SIG-M5 treated with dmso at 0.1 percent for 504 hours (cell line): ENCODE measurements around the gene PROP1.
"Not testable (repeated sequence)": the region's sequence is repeated elsewhere in the genome, so short reads cannot be mapped to it uniquely, and the experiment has no call there.

Source experiments
- DNase-seq: peaks from one replicate; lab custom pipeline; 2025; ENCODE audit not compliant: unreplicated experiment; lab: John Stamatoyannopoulos, UW

Gene PROP1

DNA sequence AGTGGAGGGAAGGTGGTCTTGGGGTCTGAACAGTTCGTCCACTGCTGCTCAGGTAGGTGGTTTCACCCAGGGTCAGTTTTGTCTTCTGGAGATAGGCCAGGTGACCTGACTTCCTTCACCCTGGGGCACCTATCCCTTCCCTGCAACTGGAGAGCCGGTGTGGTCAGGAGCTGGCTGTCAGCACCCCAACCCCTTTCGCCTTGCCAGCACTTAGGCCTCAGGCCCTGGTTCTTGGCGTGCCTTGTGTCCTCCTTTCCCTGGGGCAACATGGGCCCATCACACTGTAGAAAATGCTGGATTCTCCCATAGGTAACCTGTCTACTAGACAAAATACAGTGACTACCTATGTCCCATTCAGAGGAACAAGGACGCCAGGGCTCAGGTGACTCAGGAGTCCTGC is 13.1 kb downstream of the PROP1 start:
- no peak for DNase-seq

DNA sequence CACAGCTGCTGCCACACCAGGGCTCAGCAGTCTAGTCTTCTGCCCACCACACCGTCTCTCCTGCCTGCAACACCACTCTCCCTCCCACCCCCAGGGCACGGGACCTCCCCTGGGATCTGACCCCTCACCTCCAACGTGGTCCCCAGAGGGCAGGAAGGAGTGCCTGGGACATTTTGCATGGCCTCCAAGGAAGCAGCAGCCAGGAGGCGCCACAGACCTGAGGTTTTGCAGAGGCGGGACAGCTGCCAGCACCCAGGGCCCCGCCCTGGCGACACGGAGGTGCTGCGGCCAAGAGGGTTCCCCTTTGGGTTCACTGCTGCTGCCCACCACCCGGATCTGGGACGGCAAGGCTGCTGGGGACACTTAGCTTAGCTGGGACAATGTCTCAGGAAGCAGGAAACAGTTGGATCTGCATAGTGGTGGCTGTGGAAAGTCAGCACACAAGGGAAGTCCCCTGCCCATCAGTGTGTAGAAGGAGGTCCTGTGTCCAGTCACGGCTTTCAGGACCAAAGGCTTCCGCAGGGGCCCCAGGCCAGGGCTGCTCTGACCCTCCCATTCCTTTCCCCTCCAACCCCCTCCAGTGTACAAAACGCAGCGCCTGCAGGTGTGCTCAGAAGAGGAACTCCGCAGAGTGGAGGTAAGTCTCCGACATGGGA is 13.8 kb downstream of the PROP1 start:
- DNase-seq = peak; percentile 27

DNA sequence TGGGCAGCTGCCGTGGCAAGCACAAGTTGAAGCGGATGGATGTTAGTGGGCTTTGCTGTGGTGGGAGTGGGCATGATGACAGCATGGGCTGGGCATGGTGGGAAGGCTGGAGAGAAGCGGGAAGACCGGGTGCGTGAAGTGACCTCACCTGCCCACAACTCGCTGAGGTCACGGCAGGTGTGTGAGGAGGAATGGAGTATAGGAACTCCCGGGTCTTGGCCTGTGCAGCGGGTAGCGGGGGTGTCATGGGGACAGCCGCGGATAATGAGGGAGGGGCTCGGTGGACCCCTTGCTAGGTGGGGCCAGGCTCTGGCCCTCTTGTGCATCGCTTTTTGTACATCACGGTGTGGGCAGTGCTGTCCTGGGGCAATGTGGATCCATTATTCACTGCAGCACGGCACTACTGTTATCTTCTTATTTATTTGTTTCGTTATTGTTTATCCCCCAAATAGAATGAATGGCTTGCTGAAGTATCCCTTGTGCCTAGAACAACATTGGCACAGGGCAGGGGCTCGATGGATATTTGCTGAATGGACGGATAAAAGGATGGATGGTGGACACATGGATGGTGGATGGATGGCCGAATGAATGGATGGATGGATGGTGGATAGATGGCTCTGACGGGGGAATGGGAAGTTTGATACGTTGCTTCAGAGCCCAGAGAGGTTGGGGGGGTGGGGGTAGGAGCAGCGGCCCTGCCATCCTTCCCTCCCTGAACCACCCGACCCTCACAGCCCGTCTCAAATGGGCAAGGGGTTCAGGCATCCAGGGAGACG is 14.6 kb downstream of the PROP1 start:
- no peak for DNase-seq

DNA sequence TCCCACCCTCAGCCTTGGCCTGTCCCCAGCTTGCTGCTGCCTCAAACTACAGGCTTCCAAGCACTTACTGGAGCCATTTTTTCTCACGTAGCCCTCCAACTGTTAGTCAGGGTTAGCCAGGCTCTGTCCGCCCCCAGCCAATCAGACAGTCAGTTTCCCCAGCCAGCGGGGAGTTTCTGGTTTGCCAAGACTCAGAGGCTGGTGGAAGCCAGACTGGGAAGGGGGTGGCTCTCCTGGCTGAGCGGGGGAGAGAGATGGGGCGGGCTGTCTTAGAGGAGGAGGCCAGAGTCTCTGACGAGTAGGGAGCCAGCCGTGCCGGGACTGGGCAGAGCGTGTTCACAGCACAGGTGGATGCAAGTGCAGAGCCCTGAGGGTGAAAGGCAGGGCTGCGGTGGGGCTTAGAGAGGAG is 15.3 kb downstream of the PROP1 start:
- DNase-seq = no peak

DNA sequence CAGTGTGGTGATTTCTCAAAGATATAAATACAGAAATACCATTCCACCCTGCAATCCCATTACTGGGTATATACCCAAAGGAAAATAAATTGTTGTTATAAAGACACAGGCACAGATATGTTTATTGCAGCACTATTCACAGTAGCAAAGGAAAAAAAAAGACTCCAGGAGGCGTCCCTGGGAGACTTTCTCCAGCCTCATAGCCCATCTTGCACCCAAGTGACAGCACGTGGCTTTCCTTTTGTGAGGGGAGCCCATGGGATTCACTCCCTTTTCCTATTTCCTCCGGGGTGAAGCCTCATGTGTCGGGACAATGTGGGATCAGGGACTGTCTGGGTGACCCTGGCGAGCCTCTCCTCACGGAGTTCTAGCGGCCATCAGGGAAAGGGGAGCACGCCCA is 18.4 kb downstream of the PROP1 start:
- not testable (repeated sequence) for DNase-seq

DNA sequence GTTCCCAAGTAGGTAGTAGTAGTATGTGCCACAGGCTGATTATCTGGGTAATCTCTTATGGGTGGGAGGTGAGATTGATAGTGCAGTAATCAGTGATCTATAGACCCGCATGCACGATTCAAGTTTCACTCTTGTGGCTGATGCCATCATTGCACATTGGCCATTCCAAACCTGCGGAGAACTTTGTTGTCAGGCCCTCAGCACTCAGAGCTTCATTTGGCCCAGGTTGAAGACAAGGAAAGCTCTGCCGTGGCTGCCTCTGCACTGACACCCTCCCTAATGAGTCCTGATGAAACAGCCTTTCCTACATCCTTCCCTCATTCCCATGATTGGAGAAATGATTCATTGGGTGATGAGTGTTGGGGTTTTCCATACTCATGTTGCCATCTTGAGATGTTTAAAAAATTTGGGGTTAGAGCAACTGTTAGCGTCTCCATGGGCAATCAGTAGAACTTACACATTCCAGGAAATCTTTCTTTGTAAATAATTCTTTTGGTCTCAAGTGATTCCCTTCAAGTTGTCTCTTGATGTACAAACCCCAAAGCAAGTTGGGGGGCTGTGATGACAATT is 22.9 kb downstream of the PROP1 start:
- no peak for DNase-seq

DNA sequence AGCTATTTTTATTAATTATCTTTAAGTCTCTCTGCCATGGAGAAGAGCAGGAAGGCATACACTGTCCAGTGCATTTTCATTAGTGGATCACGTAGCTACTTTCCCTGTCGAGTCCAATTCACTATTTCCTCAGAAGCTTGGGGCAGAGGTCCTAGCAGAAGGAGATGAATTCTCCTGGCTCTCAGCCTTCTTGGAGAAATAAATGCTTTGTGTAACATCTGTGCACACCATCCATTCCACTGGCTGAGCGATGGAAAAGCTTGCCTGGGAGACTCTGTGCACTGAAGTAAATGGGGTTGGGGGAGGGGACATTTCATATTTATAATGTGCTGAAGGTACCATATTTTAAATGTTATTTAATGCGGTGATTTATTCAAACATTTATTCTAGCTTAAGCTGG is 23.4 kb downstream of the PROP1 start:
- no peak for DNase-seq

DNA sequence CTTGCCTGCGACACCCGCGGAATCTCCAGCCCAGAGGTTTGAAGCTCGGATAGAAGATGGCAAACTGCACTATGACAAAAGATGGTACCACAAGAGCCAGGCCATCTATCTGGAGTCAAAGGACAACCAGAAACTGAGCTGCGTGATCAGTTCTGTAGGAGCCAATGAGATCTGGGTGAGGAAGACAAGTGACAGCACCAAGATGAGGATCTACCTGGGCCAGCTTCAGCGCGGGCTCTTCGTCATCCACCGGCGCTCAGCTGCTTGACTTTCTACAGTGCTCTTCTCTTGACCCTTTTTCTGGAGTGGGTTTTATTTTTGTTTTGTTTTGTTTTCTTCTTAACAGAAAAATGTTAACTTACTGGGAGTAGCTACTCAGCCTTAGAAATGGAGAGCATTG is 24.0 kb downstream of the PROP1 start:
- not testable (repeated sequence) for DNase-seq

DNA sequence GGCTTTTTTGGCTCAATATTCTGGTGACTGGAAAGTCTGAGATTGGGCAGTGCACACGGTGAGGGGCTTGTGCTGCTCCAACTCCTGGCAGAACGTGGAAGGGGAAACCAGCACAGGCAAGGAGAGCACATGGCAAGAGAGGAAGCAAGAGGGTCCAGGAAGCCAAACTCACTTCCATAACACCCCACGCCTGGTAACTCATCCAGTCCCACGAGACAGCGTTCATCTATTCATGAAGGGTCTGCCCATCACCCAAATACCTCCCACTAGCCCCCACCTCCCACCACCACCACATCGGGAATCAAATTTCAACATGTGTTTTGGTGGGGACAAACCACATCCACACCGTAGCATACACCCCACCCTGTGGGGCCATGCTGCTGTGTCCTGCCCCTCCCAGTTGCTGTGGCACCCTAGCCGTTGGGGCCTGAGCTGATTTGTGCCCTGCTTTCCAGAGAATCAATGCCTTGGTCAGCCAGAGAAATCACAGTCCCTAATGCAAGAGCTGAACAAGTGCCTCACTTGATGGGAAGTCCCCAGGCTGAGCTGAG is 27.3 kb downstream of the PROP1 start:
- no peak for DNase-seq

DNA sequence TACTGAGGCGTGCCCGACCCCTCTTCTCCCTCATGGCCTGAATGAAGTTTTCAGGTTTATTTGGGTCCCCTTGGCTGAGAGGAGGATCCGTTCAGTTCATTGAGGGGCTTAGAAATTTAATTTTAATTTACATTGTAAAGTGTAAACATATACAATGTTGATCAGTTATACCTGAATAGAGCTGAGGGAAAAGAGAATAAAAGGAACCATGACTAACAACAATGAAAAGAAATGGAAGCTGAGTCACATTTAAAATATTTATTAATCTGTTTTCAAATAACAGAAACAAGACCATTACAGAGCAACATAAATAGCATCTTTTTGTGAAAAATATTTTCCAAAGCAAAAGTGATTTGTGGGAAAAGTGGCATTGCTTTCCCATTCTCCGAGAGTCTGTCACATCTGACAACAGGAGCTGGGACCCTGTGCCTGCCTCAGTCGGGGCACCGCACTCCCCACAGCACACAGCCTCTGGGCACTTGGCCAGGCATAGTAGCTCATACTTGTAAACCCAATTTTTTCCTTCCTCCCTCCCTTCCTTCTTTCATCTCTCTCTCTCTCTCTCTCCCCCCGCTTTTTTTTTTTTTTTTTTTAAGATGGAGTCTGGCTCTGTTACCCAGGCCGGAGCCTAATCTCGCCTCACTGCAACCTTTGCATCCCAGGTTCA is 28.7 kb downstream of the PROP1 start:
- no peak for DNase-seq

DNA sequence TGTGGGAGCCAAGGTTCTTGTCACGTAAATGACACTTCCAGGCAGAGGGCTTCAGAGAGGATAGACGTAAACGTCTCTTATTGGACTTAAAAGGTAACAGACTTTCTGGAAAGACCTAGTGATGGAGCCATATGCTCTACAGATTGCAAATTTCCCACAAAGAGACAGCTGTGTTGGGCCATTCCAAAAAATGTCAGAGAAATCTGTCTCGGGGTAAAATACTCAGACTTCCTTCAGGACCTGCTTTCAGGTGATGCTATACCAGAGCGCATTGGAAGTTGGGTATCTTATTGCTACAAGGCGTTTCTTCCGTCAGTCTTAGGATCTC is 29.2 kb downstream of the PROP1 start:
- no peak for DNase-seq

DNA sequence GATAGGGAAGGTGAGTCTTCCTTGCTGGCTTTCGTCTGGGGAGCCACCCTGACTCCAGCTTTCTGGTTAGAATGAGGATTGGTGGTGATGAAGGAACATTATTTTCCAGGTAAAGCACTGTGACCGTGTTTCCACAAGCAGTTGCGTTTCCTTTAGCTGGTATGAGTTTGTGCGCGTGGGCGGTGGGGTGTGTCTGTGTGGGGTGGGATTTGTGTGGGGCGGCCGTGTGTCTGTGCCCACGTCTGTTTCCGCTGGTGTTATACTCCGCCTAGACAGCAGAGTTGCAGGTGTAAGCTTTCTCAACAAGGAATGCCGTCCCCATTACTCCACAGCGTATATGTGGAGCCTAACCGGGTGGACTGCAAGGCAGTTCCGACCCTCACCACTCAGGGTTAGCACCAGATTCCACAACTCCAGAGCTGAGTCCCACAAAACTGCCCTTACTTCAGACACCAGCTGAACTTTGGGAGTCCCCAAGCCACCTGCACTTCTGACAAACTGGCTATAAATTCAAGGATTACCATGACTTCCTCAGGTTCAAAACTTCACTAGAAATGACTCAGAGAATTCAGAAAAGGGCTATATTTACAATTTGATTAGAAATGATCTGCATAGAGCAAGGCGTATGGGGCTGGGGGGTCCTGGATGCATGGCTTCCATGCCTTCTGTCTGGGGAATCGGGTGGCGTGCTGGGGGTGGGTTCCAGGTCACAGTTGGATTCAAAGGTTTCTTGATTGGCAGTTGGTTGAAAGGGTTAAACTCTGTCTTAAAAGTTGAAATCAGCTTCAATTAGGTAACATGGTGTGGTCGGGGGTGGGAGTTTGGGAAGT is 29.8 kb downstream of the PROP1 start:
- DNase-seq = no peak

DNA sequence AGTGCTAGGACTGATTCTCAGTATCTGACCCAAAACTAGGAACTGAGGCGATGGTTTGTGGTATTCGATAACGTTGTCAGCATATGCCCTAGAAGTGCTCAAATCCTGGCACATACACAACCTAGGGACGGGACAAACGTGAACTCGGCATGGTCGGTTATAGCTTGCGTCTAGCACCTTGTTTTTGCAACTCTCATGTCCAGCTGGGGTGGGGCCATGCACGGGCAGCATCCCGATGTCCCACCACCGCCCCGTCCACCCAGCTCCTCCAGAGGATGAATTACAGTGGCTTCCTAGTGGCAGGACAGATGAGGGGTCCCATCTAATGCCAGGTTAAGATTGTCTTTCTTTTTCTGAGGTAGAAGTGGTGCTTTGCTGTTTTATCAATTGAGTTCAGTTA is 31.6 kb downstream of the PROP1 start:
- DNase-seq = no peak

DNA sequence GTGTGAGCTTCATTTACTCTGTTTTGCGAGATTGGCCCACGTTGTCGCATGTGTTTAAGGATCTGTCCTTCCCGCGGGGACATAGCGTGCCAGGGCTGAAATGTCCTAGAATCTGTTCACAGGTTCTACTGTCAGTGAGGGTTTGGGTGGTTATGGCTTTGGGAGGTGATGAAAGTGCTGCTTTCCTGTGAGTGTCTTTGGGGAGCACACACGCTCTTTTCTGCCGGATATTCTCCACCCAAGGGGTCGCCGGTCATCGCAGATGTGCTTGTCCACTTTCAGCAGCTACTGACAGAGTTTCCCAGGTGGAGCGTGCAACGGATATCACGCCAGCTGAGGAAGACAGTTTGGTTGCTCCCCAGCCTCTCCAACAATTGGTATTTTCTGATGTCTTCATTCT is 32.1 kb downstream of the PROP1 start:
- no peak for DNase-seq

DNA sequence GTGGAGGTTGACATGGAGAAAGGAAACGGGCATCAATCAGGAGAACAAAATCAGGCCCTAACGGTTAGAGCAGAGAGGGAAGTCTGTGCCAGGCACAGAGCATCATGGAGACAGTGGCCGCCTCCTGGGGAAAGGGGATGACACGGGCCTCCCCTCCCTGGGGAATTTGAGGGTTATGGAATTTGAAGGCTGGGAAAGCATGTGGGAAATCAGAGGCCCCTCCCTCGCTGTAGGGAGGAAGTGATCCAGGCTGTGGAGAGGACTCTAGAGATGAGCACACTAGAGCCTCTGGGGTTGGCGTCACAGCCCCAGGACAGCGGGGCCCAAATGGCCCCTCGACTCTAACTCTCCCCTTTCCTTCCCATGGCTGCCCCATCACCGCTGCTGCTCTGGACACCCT is 36.7 kb downstream of the PROP1 start:
- DNase-seq = no peak

DNA sequence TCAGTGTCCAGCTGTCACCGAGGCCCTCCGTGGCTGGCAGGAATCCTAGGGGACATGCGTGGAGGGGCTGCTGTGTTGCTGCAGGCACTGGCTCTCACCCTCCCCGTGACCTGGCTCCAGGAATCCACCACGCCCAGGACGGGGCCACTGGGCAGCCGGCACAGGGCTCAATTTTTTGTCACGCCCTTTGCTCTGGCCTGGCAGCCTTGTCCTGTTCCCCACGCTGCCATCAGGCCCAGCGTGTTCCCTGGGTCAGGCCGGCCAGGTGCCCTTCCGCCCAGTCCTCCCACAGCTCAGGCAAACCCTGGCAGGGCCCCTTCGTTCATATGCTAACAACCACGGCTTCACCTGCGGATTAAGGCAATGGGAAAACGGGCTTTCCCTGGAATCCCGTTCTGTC is 37.3 kb downstream of the PROP1 start:
- no peak for DNase-seq

DNA sequence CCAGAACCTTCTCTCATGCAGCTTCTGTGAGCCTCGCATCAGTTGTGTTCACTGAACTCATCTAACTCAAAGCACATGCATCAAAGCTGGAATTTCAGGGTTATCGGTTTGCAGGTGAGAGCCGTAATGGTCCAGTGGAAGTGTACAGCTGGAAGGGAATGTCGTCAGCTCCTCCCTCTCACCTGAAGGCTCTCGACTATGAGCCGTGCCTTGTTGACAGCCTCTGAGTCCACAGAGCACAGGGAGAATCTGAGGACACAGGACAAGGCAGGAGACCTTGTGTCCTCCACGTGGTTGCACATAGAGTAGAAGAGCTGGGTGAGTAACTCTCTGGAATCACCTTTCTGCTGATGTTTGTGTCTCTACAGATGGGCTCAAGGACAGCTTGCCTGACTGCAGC is 38.8 kb downstream of the PROP1 start:
- no peak for DNase-seq

DNA sequence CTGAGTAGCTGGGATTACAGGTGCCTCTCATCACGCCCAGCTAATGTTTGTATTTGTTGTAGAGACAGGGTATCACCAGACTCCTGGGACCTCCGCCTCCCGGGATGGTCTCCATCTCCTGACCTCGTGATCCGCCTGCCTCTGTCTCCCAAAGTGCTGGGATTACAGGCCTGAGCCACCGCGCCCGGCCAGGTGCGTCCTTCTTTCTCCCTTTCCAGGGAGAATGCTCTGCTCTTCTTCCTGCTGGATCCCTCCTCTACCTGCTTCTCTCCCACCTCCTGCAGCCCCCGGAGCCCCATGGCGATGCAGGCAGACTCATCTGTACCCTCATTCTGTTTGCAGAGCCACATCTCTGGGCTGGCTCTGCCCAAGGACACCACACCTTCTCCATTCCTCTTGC is 42.9 kb downstream of the PROP1 start:
- DNase-seq = not testable (repeated sequence)

DNA sequence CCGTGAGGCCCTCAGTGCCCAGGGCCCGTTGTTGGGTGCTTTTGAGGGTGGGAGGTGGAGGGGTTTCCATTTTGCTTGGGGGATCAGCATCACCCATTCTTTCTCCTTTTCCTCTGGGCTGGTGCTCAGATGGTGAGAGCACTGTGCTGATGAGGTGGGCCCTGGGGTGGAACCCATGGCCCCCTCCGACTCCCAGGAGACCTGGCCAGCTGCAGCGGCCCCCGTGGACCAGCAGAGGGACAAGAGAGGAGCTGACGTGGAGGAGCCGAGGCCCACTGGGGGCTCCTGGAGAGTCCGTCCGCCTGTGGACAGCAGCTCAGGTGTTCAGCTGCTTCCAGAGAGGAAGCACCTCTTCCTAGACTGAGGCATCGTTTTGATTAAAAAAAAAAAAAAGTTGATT is 46.4 kb downstream of the PROP1 start:
- DNase-seq = not testable (repeated sequence)

DNA sequence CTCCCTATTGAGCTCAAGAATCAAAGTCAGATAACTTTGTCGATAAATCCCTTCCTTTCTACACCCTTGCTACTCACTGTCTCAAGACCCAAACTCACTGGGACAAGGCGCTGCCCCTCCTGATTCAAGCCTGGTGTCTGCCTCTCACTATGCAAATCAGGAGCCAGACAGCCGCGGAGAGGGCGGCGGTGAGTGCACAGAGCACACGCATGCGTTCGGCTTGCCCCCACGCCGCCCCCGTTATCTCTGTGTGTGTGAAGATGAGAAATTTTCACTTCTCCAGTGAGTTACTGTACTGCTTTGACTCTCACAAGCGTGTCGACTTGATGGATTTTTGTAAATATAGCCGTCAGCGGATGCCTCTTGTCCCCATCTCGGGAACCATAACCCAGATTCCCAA is 47.0 kb downstream of the PROP1 start:
- not testable (repeated sequence) for DNase-seq

DNA sequence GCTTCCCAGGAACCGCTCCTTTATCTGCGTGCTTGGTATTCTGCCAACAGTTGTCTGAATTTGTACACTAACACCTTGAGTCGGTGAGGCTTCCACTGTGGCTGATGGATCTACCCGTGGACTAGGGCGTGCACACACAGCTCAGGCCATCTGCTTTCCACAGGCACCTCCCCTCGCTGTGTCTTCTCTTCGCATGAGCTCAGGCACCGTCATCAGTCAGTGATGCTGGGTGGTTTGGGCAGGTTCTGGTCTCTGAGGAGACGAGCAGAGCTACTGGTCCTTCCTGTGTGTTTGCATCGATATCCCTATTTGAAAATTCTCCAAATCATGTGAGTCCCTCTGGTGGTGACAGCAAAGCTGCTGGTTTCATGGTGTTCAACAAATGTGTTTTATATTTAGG is 48.1 kb downstream of the PROP1 start:
- not testable (repeated sequence) for DNase-seq
